Esophagus muscularis mucosa (tissue), 4 donors: ENCODE results near the gene SARS2. TPM values are rescaled to one million over a fixed set of nuclear protein-coding genes. Genes with fewer than 3 reads are reported as not detected.
"Not testable (repeated sequence)": the region's sequence is repeated elsewhere in the genome, so short reads cannot be mapped to it uniquely, and the experiment has no call there.

ENCODE experiments used
- DNase-seq: peaks from one replicate; pipeline ENCODE4 v3.0.0-alpha.2; 2017; ENCODE audit errors: extremely low spot score
- H3K27ac ChIP-seq, 4 donors: fragments of 200-600 bp; sonication (generic); replicated peaks in 1 of 4; 1 replicate in 3 of 4; 2 replicates in 1 of 4; pipeline ENCODE4 v1.5.1; 2016 to 2019; ENCODE audit warnings: mild to moderate bottlenecking in 1 of 4
- H3K27me3 ChIP-seq, 4 donors: fragments of 200-600 bp; sonication (generic); one replicate each; pipeline versions ENCODE4 v1.5.1 to v1.6.0; 2016 to 2019
- H3K36me3 ChIP-seq, 4 donors: fragments of 200-600 bp; sonication (generic); one replicate each; pipeline ENCODE4 v1.5.1; 2016 to 2019
- H3K4me1 ChIP-seq, 4 donors: fragments of 200-600 bp; sonication (generic); one replicate each; pipeline ENCODE4 v1.5.1; 2016 to 2019
- H3K4me3 ChIP-seq, 4 donors: fragments of 200-600 bp; sonication (generic); 1 replicate in 2 of 4; 2 replicates in 2 of 4; pipeline ENCODE4 v1.5.1; 2016 to 2019; ENCODE audit warnings: mild to moderate bottlenecking in 4 of 4, moderate library complexity in 1 of 4
- H3K9me3 ChIP-seq, 4 donors: fragments of 200-600 bp; sonication (generic); 1 replicate in 3 of 4; 2 replicates in 1 of 4; pipeline ENCODE4 v1.5.1; 2016 to 2019
- EP300 ChIP-seq: sonication (generic); formaldehyde crosslinking; IDR thresholded peaks from one replicate; pipeline ENCODE4 v1.6.1; 2017; ENCODE audit warnings: antibody characterized with exemption
- POLR2A ChIP-seq: fragments of 450-650 bp; IDR thresholded peaks from one replicate; pipeline ENCODE4 v1.6.1; 2017; ENCODE audit warnings: antibody characterized with exemption, moderate library complexity, mild to moderate bottlenecking, low read depth
- POLR2AphosphoS5 ChIP-seq, 2 donors: sonication (generic); formaldehyde crosslinking; IDR thresholded peaks; one replicate each; pipeline ENCODE4 v1.6.1; 2017; ENCODE audit warnings: antibody characterized with exemption in 2 of 2
- WGBS: methylation state at CpG from one replicate; pipeline ENCODE4 v1.1.5; 2018; 5-methylcytosine and 5-hydroxymethylcytosine counted together
- intact Hi-C: fragments of 100-400 bp; cut with DNase I; formaldehyde crosslinking; loops from one replicate; pipeline ENCODE4 v1.15.1; 2023
- total RNA-seq, 4 donors: library from RNA; depleted of rRNA; stranded (reverse); fragments of >200 nt; gene quantifications; one replicate each; pipeline versions ENCODE4 v1.1.0 to v1.2.1, GENCODE V29; 2016
- TF ChIP-seq, protein P1 (sequence below), 3 experiments: fragments of 200-600 bp in 2 of 3; fragments of 450-650 bp in 1 of 3; sonication (generic) in 2 of 3; IDR thresholded peaks; one replicate each; pipeline ENCODE4 v1.5.1; 2017 to 2019; ENCODE audit warnings: antibody characterized with exemption in 3 of 3, mild to moderate bottlenecking in 2 of 3, moderate library complexity in 1 of 3

The SARS2 gene
- total RNA-seq, 4 donors from 2014 or later = 6.8 to 14.6 (median 9.1) TPM

GRCh38 chr19:38889803-38890202, 40.8 kb downstream of the SARS2 start:
- intact Hi-C loops = no loop called here
- Histone ChIP-seq H3K9me3 (no peaks in the 10 kb centered on the region), H3K27ac (no peak overlapping the region), H3K4me1 (peaks cover 4 to 35% (median 18%) of the 10 kb centered on the region in 4 donors), H3K36me3 (peaks cover 25 to 75% (median 53%) of the 10 kb centered on the region in 4 donors), H3K27me3 (no peaks in the 10 kb centered on the region), H3K4me3 (no peak overlapping the region)
- no peak for TF ChIP-seq POLR2A
- TF ChIP-seq, protein P1, sequence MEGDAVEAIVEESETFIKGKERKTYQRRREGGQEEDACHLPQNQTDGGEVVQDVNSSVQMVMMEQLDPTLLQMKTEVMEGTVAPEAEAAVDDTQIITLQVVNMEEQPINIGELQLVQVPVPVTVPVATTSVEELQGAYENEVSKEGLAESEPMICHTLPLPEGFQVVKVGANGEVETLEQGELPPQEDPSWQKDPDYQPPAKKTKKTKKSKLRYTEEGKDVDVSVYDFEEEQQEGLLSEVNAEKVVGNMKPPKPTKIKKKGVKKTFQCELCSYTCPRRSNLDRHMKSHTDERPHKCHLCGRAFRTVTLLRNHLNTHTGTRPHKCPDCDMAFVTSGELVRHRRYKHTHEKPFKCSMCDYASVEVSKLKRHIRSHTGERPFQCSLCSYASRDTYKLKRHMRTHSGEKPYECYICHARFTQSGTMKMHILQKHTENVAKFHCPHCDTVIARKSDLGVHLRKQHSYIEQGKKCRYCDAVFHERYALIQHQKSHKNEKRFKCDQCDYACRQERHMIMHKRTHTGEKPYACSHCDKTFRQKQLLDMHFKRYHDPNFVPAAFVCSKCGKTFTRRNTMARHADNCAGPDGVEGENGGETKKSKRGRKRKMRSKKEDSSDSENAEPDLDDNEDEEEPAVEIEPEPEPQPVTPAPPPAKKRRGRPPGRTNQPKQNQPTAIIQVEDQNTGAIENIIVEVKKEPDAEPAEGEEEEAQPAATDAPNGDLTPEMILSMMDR (IDR thresholded peaks at IDR 0.05) = no peak
- DNase-seq = no peak
- WGBS = 92% methylated on average over 8 of the region's 8 CpGs

DNA sequence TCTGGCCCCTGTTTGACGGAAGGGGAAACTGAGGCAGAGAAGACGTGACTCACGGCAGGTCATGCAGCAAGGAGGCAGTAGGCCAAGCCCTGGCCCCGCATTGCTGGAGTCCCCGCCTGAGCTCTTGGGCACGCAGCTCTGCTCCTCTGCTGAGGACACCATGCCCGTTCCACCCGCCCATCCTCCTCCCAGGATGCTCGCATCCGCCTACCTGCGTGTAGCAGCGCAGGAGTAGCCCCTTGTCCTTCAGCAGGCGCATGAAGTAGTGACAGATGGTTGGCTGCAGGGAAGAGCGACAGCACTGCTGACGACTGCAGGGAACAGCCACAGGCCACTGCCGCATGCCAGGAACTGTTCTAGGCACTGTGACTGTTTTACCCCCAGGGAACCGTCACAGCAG, 41.7 kb downstream of the SARS2 start:
- intact Hi-C loops = no loop called here
- WGBS = 92% methylated on average over 17 of the region's 17 CpGs
- no peak for DNase-seq
- H3K27ac ChIP-seq = no peak overlapping the region
- peaks cover 3 to 28% (median 17%) of the 10 kb centered on the region in 4 donors for H3K4me1 ChIP-seq
- H3K36me3 ChIP-seq = peaks cover 25 to 71% (median 52%) of the 10 kb centered on the region in 4 donors
- H3K27me3 ChIP-seq = no peaks in the 10 kb centered on the region
- no peak overlapping the region for H3K4me3 ChIP-seq
- TF ChIP-seq EP300 = no peak
- TF ChIP-seq POLR2A = no peak
- no peak for TF ChIP-seq POLR2AphosphoS5 (IDR thresholded peaks at IDR 0.05)
- TF ChIP-seq, protein P1 (IDR thresholded peaks at IDR 0.05) = no peak
- H3K9me3 ChIP-seq = no peaks in the 10 kb centered on the region

DNA sequence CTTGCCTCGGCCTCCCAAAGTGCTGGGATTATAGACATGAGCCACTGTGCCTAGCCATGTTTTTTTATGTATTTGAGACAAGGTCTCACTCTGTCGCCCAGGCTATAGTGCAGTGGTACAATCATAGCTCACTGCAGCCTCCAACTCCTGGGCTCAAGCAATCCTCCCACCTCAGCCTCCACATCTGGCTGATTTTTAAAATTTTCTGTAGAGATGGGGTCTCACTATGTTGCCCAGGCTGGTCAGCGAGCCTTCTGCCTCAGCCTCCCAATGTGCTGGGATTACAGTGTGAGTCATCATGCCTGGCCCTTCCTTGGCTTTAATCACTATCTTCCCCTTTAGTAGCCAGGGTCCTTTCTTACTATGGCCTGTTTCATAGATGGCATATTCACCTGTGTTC, 45.9 kb downstream of the SARS2 start:
- intact Hi-C loops, H3K27me3 ChIP-seq, H3K4me3 ChIP-seq, H3K27ac ChIP-seq, H3K9me3 ChIP-seq, DNase-seq: not testable (repeated sequence)
- Histone ChIP-seq H3K4me1 (peaks cover 3 to 18% (median 14%) of the 10 kb centered on the region in 4 donors), H3K36me3 (peaks cover 27 to 71% (median 64%) of the 10 kb centered on the region in 4 donors)
- WGBS = 97% methylated on average over 3 of the region's 3 CpGs

DNA sequence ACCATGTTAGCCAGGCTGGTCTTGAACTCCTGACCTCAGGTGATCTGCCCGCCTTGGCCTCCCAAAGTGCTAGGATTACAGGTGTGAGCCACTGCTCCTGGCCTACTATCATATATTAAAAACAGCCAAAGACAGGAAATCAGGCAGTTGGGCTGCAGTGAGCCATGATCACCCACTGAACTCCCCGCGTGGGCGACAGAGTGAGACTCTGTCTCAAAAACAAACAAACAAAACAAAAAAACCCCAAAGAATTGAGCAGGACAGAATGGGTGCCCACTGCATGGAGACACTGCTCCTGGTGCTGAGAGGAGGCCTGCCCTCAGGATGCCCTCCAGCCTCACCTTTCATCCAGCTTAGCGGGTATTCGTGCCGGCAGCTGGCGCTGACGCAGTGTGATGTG, 47.3 kb downstream of the SARS2 start:
- intact Hi-C loops = no loop called here
- H3K36me3 ChIP-seq = peaks cover 13 to 71% (median 59%) of the 10 kb centered on the region in 4 donors

DNA sequence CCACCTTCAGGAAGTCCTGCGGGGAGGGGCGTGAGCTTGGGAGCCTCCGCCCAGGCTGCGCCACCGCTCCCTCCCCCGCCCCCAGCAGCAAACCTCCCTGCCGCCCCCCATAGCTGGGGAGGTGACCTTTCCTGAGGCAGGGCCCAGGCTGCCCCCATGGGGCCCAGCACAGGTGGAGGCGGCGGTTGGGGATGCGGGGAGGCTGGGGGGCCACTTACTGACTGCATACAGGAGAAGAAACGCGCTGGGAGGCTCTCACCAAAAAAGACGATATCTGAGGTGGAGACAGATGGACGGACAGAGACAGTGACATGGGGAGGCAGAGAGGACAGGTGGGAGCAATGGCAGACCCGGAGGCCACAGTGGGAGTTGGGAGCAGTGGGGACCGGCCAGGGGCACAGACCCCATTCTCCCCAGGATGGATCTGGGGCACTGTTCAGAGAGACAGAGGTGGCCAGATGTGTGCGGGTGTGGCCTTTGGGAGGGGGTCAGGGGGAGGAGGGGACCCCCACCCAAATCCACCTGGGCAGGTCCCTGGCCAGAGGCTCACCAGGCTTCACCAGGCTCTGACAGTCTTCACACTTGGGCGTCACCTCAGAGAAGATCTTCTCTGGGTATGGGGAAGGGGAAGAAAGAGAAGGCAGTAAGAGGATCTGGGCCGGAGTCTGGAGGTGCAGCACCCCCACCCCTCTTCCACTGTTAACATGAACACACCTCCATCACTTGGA, 49.5 kb downstream of the SARS2 start:
- no peak for DNase-seq
- Histone ChIP-seq H3K36me3 (peaks cover 13 to 55% (median 50%) of the 10 kb centered on the region in 4 donors), H3K4me3 (no peak overlapping the region), H3K9me3 (no peaks in the 10 kb centered on the region), H3K4me1 (peaks cover 11 to 24% (median 21%) of the 10 kb centered on the region in 4 donors), H3K27ac (no peak overlapping the region), H3K27me3 (no peaks in the 10 kb centered on the region)
- no peak for TF ChIP-seq POLR2A
- TF ChIP-seq, protein P1 (IDR thresholded peaks at IDR 0.05) = no peak
- no peak for TF ChIP-seq POLR2AphosphoS5 (IDR thresholded peaks at IDR 0.05)
- no peak for TF ChIP-seq EP300
- 93% methylated on average over 13 of the region's 19 CpGs for WGBS
- intact Hi-C loops = no loop called here

More for the DNA sequence above, 47.3 kb downstream of the SARS2 start:
- Histone ChIP-seq H3K4me1 (peaks cover 3 to 25% (median 20%) of the 10 kb centered on the region in 4 donors), H3K9me3 (no peaks in the 10 kb centered on the region), H3K27ac (no peak overlapping the region), H3K4me3 (no peak overlapping the region), H3K27me3 (no peaks in the 10 kb centered on the region)
- TF ChIP-seq, protein P1 (IDR thresholded peaks at IDR 0.05) = no peak
- TF ChIP-seq POLR2AphosphoS5 (IDR thresholded peaks at IDR 0.05) (no peak), POLR2A (no peak), EP300 (no peak)
- no peak for DNase-seq
- WGBS = 93% methylated on average over 9 of the region's 9 CpGs
